ENCODE measurements around the gene SLC25A10. TPM values are rescaled to one million over a fixed set of nuclear protein-coding genes. Genes with fewer than 3 reads are reported as not detected.
A peak's percentile ranks its signal among the peaks of the same experiment; 100 is the strongest.

SLC25A10 gene
- total and polyA plus RNA-seq, 2 donors (not counting 3 experiments of a cell fraction or from before 2014, with no cell fraction given), result 16.7 to 17.2 TPM

DNA sequence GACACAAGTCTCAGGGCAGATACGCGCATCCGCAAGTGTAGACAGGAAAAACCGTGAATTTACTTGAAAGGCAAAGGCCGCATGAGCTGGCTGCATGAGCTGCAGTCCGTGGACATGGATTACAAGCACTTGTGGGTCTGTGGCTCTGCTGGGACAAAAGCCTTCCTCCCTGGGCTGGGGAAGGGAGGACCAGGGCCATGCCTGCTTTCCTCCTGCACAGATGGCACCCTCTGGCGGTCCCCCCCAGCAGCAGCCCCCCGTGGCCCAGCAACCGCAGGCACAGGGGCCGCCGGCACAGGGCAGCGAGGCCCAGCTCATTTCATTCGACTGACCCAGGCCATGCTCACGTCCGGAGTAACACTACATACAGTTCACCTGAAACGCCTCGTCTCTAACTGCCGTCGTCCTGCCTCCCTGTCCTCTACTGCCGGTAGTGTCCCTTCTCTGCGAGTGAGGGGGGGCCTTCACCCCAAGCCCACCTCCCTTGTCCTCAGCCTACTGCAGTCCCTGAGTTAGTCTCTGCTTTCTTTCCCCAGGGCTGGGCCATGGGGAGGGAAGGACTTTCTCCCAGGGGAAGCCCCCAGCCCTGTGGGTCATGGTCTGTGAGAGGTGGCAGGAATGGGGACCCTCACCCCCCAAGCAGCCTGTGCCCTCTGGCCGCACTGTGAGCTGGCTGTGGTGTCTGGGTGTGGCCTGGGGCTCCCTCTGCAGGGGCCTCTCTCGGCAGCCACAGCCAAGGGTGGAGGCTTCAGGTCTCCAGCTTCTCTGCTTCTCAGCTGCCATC, 10.6 kb upstream of the SLC25A10 start:
- Histone ChIP-seq H4K20me1 (replicated peaks; ENCODE audit: control insufficient read depth, extremely low read depth, insufficient read depth, low read length) (no peaks in the 10 kb centered on the region), H3K27me3 (ENCODE audit: control insufficient read depth in 2 of 2, insufficient read depth in 2 of 2, low read length in 2 of 2) (no peaks in the 10 kb centered on the region), H3K27ac (ENCODE audit: insufficient read depth, low read depth, low read length) (no peak overlapping the region), H3K79me2 (ENCODE audit: control insufficient read depth, insufficient read depth, low read length) (peaks cover 47% of the 10 kb centered on the region), H3K9ac (replicated peaks; ENCODE audit: extremely low read depth, insufficient read depth, low read length) (no peak overlapping the region), H3K9me1 (replicated peaks; ENCODE audit: control insufficient read depth, extremely low read depth, insufficient read depth, low read length) (no peaks in the 10 kb centered on the region), H3K4me2 (ENCODE audit: insufficient read depth, low read length) (peak overlapping the region; percentile 75), H3K4me3 (replicated peaks in 1 of 3; ENCODE audit: insufficient read depth in 1 of 3, low read depth in 1 of 3, low read length in 3 of 3) (no peak overlapping the region), H3K4me1 (ENCODE audit: control insufficient read depth, extremely low read depth, insufficient read depth, low read length) (peaks cover 19% of the 10 kb centered on the region), H2AFZ (ENCODE audit: low read depth, low read length) (no peak overlapping the region), H3K36me3 (ENCODE audit: control insufficient read depth in 2 of 2, extremely low read depth in 1 of 2, insufficient read depth in 2 of 2, low read length in 2 of 2) (peaks cover 6 to 37% of the 10 kb centered on the region in 2 experiments), H3K9me3 (replicated peaks; ENCODE audit: control insufficient read depth, insufficient read depth, low read length) (no peaks in the 10 kb centered on the region)
- intact Hi-C loops (cut with micrococcal nuclease), result loop anchor here (2.0 kb wide), 1 partner anchor 17 kb away; the partner anchor contains the start of gene HGS
- no peak for DNase-seq (ENCODE audit: low read depth, low spot score)
- ChIA-PET POLR2A (no interaction called here), CTCF (interaction anchor here (2.8 kb wide), 1 partner anchor 17 kb away, joined by 19 read pairs; the partner anchor contains the start of genes ARL16 and HGS)
- dilution Hi-C loops (cut with MboI; ENCODE audit: extremely low pct_ligation_motif_present, low sequenced_read_pairs), result no loop called here
- BruUV-seq (replicated peaks), result TSS peak; percentile 12
- TF ChIP-seq MAX (IDR thresholded peaks at IDR 0.05; ENCODE audit: insufficient read depth, insufficient read length) (no peak), POLR2AphosphoS5 (IDR thresholded peaks at IDR 0.05; ENCODE audit: insufficient read depth, low read depth, low read length) (peak; percentile 6)
- no peak for FAIRE-seq

- H2AFZ ChIP-seq (ENCODE audit: low read depth, low read length), result peak within 1 kb of the TSS; percentile 30
- dilution Hi-C loops (cut with MboI; ENCODE audit: extremely low pct_ligation_motif_present, low sequenced_read_pairs) (no loop called here), intact Hi-C loops (cut with micrococcal nuclease) (loop anchor here (1.0 to 2.0 kb wide), 2 partner anchors 9 to 18 kb away; partner anchors contain the start of genes HGS and SLC25A10)
- peaks cover 19% of the 10 kb centered on the region for H3K4me1 ChIP-seq (ENCODE audit: control insufficient read depth, extremely low read depth, insufficient read depth, low read length)
- H3K4me3 ChIP-seq (replicated peaks in 1 of 3; ENCODE audit: insufficient read depth in 1 of 3, low read depth in 1 of 3, low read length in 3 of 3), result peak within 1 kb of the TSS; percentile 70 to 86 (median 76)
- ChIA-PET POLR2A (interaction anchor here (0.6 to 1.0 kb wide), 2 partner anchors 20 to 220 kb away, joined by 3 to 4 read pairs; partner anchors contain the start of gene ARL16), CTCF (interaction anchor here (1.0 to 2.8 kb wide), 4 partner anchors 9 to 124 kb away, joined by 3 to 19 read pairs (median 4); partner anchors contain the start of genes ARL16 and HGS)
- H4K20me1 ChIP-seq (replicated peaks; ENCODE audit: control insufficient read depth, extremely low read depth, insufficient read depth, low read length), result no peaks in the 10 kb centered on the region
- peak within 1 kb of the TSS; percentile 98 for H3K9ac ChIP-seq (replicated peaks; ENCODE audit: extremely low read depth, insufficient read depth, low read length)
- BruUV-seq (replicated peaks), result no TSS peak
- H3K36me3 ChIP-seq (ENCODE audit: control insufficient read depth in 2 of 2, extremely low read depth in 1 of 2, insufficient read depth in 2 of 2, low read length in 2 of 2), result peaks cover 6 to 33% of the 10 kb centered on the region in 2 experiments
- peak within 1 kb of the TSS; percentile 79 for H3K4me2 ChIP-seq (ENCODE audit: insufficient read depth, low read length)
- TF ChIP-seq EZH2 (IDR thresholded peaks at IDR 0.05; ENCODE audit: borderline replicate concordance, low read depth, low read length, severe bottlenecking) (no peak), POLR2A (IDR thresholded peaks at IDR 0.05; ENCODE audit: low read depth, low read length) (peak; percentile 98), FOS (IDR thresholded peaks at IDR 0.05; ENCODE audit: borderline replicate concordance, insufficient read depth, low read length) (no peak), GATA2 (IDR thresholded peaks at IDR 0.05; ENCODE audit: insufficient read depth, insufficient read length, low read depth, low read length) (no peak), MAX (IDR thresholded peaks at IDR 0.05; ENCODE audit: insufficient read depth, insufficient read length) (peak; percentile 59), MYC (IDR thresholded peaks at IDR 0.05; ENCODE audit: low read depth, low read length) (peak; percentile 82), POLR2AphosphoS5 (IDR thresholded peaks at IDR 0.05; ENCODE audit: insufficient read depth, low read depth, low read length) (peak; percentile 98), JUN (IDR thresholded peaks at IDR 0.05; ENCODE audit: borderline replicate concordance, insufficient read depth, insufficient read length, low read depth) (no peak)
- TF ChIP-seq, protein P1, sequence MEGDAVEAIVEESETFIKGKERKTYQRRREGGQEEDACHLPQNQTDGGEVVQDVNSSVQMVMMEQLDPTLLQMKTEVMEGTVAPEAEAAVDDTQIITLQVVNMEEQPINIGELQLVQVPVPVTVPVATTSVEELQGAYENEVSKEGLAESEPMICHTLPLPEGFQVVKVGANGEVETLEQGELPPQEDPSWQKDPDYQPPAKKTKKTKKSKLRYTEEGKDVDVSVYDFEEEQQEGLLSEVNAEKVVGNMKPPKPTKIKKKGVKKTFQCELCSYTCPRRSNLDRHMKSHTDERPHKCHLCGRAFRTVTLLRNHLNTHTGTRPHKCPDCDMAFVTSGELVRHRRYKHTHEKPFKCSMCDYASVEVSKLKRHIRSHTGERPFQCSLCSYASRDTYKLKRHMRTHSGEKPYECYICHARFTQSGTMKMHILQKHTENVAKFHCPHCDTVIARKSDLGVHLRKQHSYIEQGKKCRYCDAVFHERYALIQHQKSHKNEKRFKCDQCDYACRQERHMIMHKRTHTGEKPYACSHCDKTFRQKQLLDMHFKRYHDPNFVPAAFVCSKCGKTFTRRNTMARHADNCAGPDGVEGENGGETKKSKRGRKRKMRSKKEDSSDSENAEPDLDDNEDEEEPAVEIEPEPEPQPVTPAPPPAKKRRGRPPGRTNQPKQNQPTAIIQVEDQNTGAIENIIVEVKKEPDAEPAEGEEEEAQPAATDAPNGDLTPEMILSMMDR (IDR thresholded peaks at IDR 0.05; ENCODE audit: extremely low read depth in 1 of 2, insufficient read depth in 1 of 2, low read depth in 1 of 2, low read length in 2 of 2), result peak in 1 of 2 donors; percentile 28
- no peaks in the 10 kb centered on the region for H3K9me1 ChIP-seq (replicated peaks; ENCODE audit: control insufficient read depth, extremely low read depth, insufficient read depth, low read length)
- DNase-seq (ENCODE audit: low read depth, low spot score), result peak; percentile 93
- H3K27ac ChIP-seq (ENCODE audit: insufficient read depth, low read depth, low read length), result peak within 1 kb of the TSS; percentile 87
- H3K79me2 ChIP-seq (ENCODE audit: control insufficient read depth, insufficient read depth, low read length), result peaks cover 35% of the 10 kb centered on the region
- peak; percentile 97 for FAIRE-seq
- no peaks in the 10 kb centered on the region for H3K9me3 ChIP-seq (replicated peaks; ENCODE audit: control insufficient read depth, insufficient read depth, low read length)
- H3K27me3 ChIP-seq (ENCODE audit: control insufficient read depth in 2 of 2, insufficient read depth in 2 of 2, low read length in 2 of 2), result no peaks in the 10 kb centered on the region
These were observed 8.9 kb upstream of the SLC25A10 start, which contains the start of gene MRPL12 for GRCh38 chr17:81702934-81703746. TSS of gene MRPL12 (plus strand) at chr17:81703367. CDS start at chr17:81703502, 135 bp downstream.
